Loucy (cell line): Measurements from ENCODE around the gene PAX5.
"Not testable (repeated sequence)": the region's sequence is repeated elsewhere in the genome, so short reads cannot be mapped to it uniquely, and the experiment has no call there.

ENCODE experiments used
- H2AFZ ChIP-seq: fragments of 200-600 bp; sonication (generic); 2 replicates; pipeline ENCODE4 v1.6.0; 2016; ENCODE audit warnings: antibody characterized with exemption, mild to moderate bottlenecking, low read length, moderate library complexity
- H3F3A ChIP-seq: fragments of 200-600 bp; 2 replicates; pipeline ENCODE4 v1.6.0; 2016; ENCODE audit warnings: antibody characterized with exemption, low read depth, mild to moderate bottlenecking
- H3K27me3 ChIP-seq: fragments of 200-600 bp; sonication (generic); 2 replicates; pipeline ENCODE4 v1.6.1; 2014; ENCODE audit warnings: low read length, mild to moderate bottlenecking; ENCODE audit not compliant: insufficient read depth, poor library complexity, severe bottlenecking
- H3K36me3 ChIP-seq: fragments of 200-600 bp; sonication (generic); 2 replicates; pipeline ENCODE4 v1.6.1; 2016; ENCODE audit warnings: low read length; ENCODE audit not compliant: insufficient read depth
- H3K4me1 ChIP-seq: fragments of 200-600 bp; sonication (generic); 2 replicates; pipeline ENCODE4 v1.5.1; 2014; ENCODE audit warnings: low read length, mild to moderate bottlenecking; ENCODE audit not compliant: insufficient read depth, poor library complexity, severe bottlenecking
- H3K4me2 ChIP-seq: fragments of 200-600 bp; sonication (generic); 2 replicates; pipeline ENCODE4 v1.6.0; 2014; ENCODE audit warnings: antibody characterized with exemption, low read length, low read depth, mild to moderate bottlenecking; ENCODE audit not compliant: poor library complexity, severe bottlenecking
- H3K4me3 ChIP-seq: fragments of 200-600 bp; sonication (generic); 2 replicates; pipeline ENCODE4 v1.5.1; 2014; ENCODE audit warnings: low read length, mild to moderate bottlenecking, mixed read lengths; ENCODE audit not compliant: poor library complexity, severe bottlenecking
- H3K79me2 ChIP-seq: fragments of 200-600 bp; sonication (generic); 2 replicates; pipeline ENCODE4 v1.6.1; 2014; ENCODE audit warnings: low read length; ENCODE audit not compliant: insufficient read depth
- H3K9ac ChIP-seq: fragments of 200-600 bp; sonication (generic); 2 replicates; pipeline ENCODE4 v1.6.0; 2014; ENCODE audit warnings: mild to moderate bottlenecking, low read depth, low read length, moderate library complexity; ENCODE audit not compliant: poor library complexity, severe bottlenecking
- H3K9me2 ChIP-seq: fragments of 200-600 bp; sonication (generic); replicated peaks from 2 replicates; pipeline ENCODE4 v1.6.1; 2016; ENCODE audit warnings: low read depth, low read length, mixed read lengths
- H3K9me3 ChIP-seq: fragments of 200-600 bp; sonication (generic); 2 replicates; pipeline ENCODE4 v1.6.1; 2014; ENCODE audit warnings: mild to moderate bottlenecking, antibody characterized with exemption, low read length, low read depth; ENCODE audit not compliant: insufficient read depth
- H4K20me1 ChIP-seq: fragments of 200-600 bp; sonication (generic); 2 replicates; pipeline ENCODE4 v1.6.0; 2014; ENCODE audit warnings: antibody characterized with exemption, low read length, mild to moderate bottlenecking; ENCODE audit not compliant: insufficient read depth, poor library complexity, severe bottlenecking
- CTCF ChIP-seq: fragments of 200-600 bp; sonication (generic); conservative IDR thresholded peaks from 2 replicates; pipeline ENCODE4 v1.5.1; 2014; ENCODE audit warnings: mild to moderate bottlenecking, antibody characterized with exemption, low read length
- EZH2phosphoT487 ChIP-seq: fragments of 200-600 bp; IDR thresholded peaks from 2 replicates; pipeline ENCODE4 v1.6.1; 2018; ENCODE audit warnings: antibody characterized with exemption, mild to moderate bottlenecking, moderate library complexity, borderline replicate concordance

The PAX5 gene

GRCh38 chr9:37033682-37034304 is at the start of gene PAX5:
Gene PAX5, minus strand, starts transcription at chr9:37034268. Its CDS starts 237 bp downstream, at chr9:37034031.
- no peaks in the 10 kb centered on the region for H3K9me3 ChIP-seq
- no peak within 1 kb of the TSS for H3K4me2 ChIP-seq
- no peaks in the 10 kb centered on the region for H3K27me3 ChIP-seq
- H3K9me2 ChIP-seq = no peaks in the 10 kb centered on the region
- peaks cover 14% of the 10 kb centered on the region for H3K4me1 ChIP-seq
- H3K4me3 ChIP-seq = no peak within 1 kb of the TSS
- no peaks in the 10 kb centered on the region for H3F3A ChIP-seq
- no peaks in the 10 kb centered on the region for H3K79me2 ChIP-seq
- no peaks in the 10 kb centered on the region for H4K20me1 ChIP-seq
- H2AFZ ChIP-seq = no peak within 1 kb of the TSS
- TF ChIP-seq EZH2phosphoT487 (no peak), CTCF (no peak)
- H3K36me3 ChIP-seq = no peaks in the 10 kb centered on the region
- H3K9ac ChIP-seq = no peak within 1 kb of the TSS

- no peak for TF ChIP-seq CTCF
- TF ChIP-seq EZH2phosphoT487 = no peak
- Histone ChIP-seq H3K9me2 (no peaks in the 10 kb centered on the region), H3F3A (no peaks in the 10 kb centered on the region), H3K4me1 (peaks cover 59% of the 10 kb centered on the region), H3K27me3 (no peaks in the 10 kb centered on the region), H2AFZ (no peak overlapping the region), H3K4me2 (peak overlapping the region; percentile 73), H3K4me3 (peak overlapping the region; percentile 27), H3K9ac (peak overlapping the region; percentile 19), H3K9me3 (no peaks in the 10 kb centered on the region), H3K36me3 (peaks cover 16% of the 10 kb centered on the region), H3K79me2 (peaks cover 80% of the 10 kb centered on the region), H4K20me1 (peaks cover 32% of the 10 kb centered on the region)
Observed at GRCh38 chr9:37083654-37084053, 49.6 kb upstream of the PAX5 start.

GRCh38 chr9:37082214-37082765 is 48.2 kb upstream of the PAX5 start:
- Histone ChIP-seq H3K9me3 (no peaks in the 10 kb centered on the region), H3K9ac (peak overlapping the region; percentile 21), H3K9me2 (no peaks in the 10 kb centered on the region), H3K4me3 (peak overlapping the region; percentile 68), H3K27me3 (no peaks in the 10 kb centered on the region), H2AFZ (no peak overlapping the region), H3K4me2 (peak overlapping the region; percentile 73), H3K4me1 (peaks cover 56% of the 10 kb centered on the region), H3K79me2 (peaks cover 72% of the 10 kb centered on the region), H3F3A (no peaks in the 10 kb centered on the region), H3K36me3 (peaks cover 8% of the 10 kb centered on the region), H4K20me1 (peaks cover 32% of the 10 kb centered on the region)
- TF ChIP-seq EZH2phosphoT487 (no peak), CTCF (no peak)

- H3K9me2 ChIP-seq, H3K9me3 ChIP-seq, H3K27me3 ChIP-seq, H3F3A ChIP-seq, H3K36me3 ChIP-seq, H2AFZ ChIP-seq: not testable (repeated sequence)
- H3K9ac ChIP-seq = peak overlapping the region; percentile 81
- peaks cover 65% of the 10 kb centered on the region for H3K79me2 ChIP-seq
- peaks cover 59% of the 10 kb centered on the region for H3K4me1 ChIP-seq
- peak overlapping the region; percentile 68 for H3K4me3 ChIP-seq
- H4K20me1 ChIP-seq = peaks cover 30% of the 10 kb centered on the region
- H3K4me2 ChIP-seq = peak overlapping the region; percentile 73
Observed at GRCh38 chr9:37081507-37081906, 47.4 kb upstream of the PAX5 start.

- not testable (repeated sequence) for H3K36me3 ChIP-seq, H3K9me3 ChIP-seq, H3F3A ChIP-seq, H3K27me3 ChIP-seq, H3K9me2 ChIP-seq
- Histone ChIP-seq H3K4me2 (peak overlapping the region; percentile 73), H3K9ac (peak overlapping the region; percentile 81), H2AFZ (peak overlapping the region; percentile 74), H4K20me1 (peaks cover 28% of the 10 kb centered on the region), H3K4me3 (peak overlapping the region; percentile 68), H3K79me2 (peaks cover 53% of the 10 kb centered on the region), H3K4me1 (peaks cover 66% of the 10 kb centered on the region)
Observed at GRCh38 chr9:37080165-37080628, 46.1 kb upstream of the PAX5 start.
